Activated naive CD4-positive, alpha-beta T cell treated with anti-CD3 and anti-CD28 coated beads, Interleukin-2, amount 10 ng/mL, durations not matched to agents 7 days and 5 days (primary cell): ENCODE results near the gene TRAF3IP1.
"Not testable (repeated sequence)": the region's sequence is repeated elsewhere in the genome, so short reads cannot be mapped to it uniquely, and the experiment has no call there.

Source experiments
- CTCF ChIA-PET: fragments of 350-600 bp; sonication (Branson Sonifier 250); formaldehyde crosslinking; loops from one replicate; lab custom pipeline; 2021; ENCODE audit warnings: antibody characterized with exemption; lab: Charles Lee
- DNase-seq: peaks from one replicate; pipeline ENCODE4 v3.0.0-alpha.2; 2020
- H3K27ac Mint-ChIP-seq: one replicate; pipeline ENCODE4 v1.8.0; 2021; ENCODE audit warnings: mild to moderate bottlenecking, moderate library complexity, mixed read lengths
- H3K27me3 Mint-ChIP-seq: one replicate; pipeline ENCODE4 v1.8.0; 2021; ENCODE audit warnings: mild to moderate bottlenecking, mixed read lengths
- H3K36me3 Mint-ChIP-seq: one replicate; pipeline ENCODE4 v1.8.0; 2021; ENCODE audit warnings: mixed read lengths
- H3K4me1 Mint-ChIP-seq: one replicate; pipeline ENCODE4 v1.8.0; 2021; ENCODE audit warnings: mixed read lengths
- H3K4me3 Mint-ChIP-seq: one replicate; pipeline ENCODE4 v1.8.0; 2021; ENCODE audit warnings: mild to moderate bottlenecking, moderate library complexity, mixed read lengths
- H3K9me3 Mint-ChIP-seq: one replicate; pipeline ENCODE4 v1.8.0; 2021; ENCODE audit warnings: mixed read lengths

Gene TRAF3IP1

DNA sequence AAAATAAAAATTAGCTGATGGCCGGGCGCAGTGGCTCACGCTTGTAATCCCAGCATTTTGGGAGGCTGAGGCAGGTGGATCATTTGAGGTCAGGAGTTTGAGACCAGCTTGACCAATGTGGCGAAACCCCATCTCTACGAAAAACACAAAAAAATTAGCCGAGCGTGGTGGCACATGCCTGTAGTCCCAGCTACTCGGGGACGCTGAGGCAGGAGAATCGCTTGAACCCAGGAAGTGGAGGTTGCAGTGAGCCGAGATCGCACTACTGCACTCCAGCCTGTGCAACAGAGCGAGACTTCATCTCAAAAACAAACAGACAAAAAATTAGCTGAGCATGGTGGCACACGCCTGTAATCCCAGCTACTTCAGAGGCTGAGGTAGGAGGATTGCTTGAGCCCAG, 9.6 kb upstream of the TRAF3IP1 start:
- CTCF ChIA-PET, H3K36me3 Mint-ChIP-seq, H3K27ac Mint-ChIP-seq, DNase-seq, H3K4me3 Mint-ChIP-seq, H3K4me1 Mint-ChIP-seq, H3K9me3 Mint-ChIP-seq: not testable (repeated sequence)
- H3K27me3 Mint-ChIP-seq = peaks cover 21% of the 10 kb centered on the region

DNA sequence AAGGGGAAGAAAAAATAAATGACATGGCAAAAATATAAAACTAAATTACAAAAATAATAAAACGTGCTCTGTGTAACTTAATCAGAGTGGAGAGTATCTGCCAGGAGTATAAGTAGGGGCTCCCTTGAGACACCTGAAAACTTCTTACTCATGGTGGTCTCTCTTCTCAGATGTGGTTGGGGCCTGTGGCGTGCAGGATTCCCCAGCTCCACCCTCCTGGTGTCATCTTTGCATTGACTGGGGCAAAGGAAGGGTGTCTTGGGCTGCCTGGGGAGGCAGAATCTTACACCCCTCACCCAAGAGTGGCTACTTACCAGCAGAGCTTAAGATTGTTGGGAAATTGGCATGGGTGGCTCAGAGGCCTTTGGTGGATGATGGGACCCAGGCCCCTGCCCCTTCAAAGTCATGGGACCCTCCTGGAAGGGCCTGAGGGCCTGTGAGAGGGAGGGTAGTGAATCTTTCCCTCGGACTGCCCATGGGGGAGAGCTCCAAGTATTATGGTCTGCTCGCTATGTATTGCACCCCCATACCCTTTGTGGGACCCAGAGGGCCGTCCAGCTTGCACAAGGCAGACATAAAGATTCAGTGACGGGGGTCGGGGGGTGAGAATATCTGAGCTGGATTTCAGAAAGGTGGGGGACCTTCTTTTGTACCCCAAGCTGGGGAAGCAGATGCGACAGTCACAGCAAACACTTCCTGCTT, 6.9 kb upstream of the TRAF3IP1 start:
- no peaks in the 10 kb centered on the region for H3K9me3 Mint-ChIP-seq
- no peak for DNase-seq
- CTCF ChIA-PET = interaction anchor here (1.3 kb wide), 1 partner anchor 10 kb away, joined by 3 read pairs; no protein-coding TSS in a partner anchor
- no peaks in the 10 kb centered on the region for H3K36me3 Mint-ChIP-seq
- H3K27ac Mint-ChIP-seq = no peak overlapping the region
- no peaks in the 10 kb centered on the region for H3K4me1 Mint-ChIP-seq
- H3K4me3 Mint-ChIP-seq = no peak overlapping the region
- peaks cover 36% of the 10 kb centered on the region for H3K27me3 Mint-ChIP-seq

DNA sequence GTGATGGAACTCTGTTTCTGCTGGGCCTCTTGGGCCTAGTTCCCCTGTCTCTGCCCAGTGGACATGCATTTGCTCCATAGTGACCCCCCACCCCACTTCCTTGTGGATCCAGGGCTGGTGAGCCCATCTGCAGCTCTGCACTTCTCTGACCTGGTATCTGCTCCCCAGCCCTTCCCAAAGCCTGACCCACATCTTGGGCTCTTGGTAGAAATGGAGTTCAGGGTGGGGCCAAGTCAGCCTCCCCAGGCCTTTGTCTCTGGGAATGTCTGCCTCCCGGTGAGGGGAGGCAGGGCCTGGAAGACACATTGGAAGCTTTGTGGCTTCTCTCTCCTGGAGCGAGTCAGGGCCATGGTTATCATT, 6.3 kb upstream of the TRAF3IP1 start:
- CTCF ChIA-PET = interaction anchor here (1.3 kb wide), 1 partner anchor 9 kb away, joined by 3 read pairs; no protein-coding TSS in a partner anchor
- peaks cover 40% of the 10 kb centered on the region for H3K27me3 Mint-ChIP-seq

DNA sequence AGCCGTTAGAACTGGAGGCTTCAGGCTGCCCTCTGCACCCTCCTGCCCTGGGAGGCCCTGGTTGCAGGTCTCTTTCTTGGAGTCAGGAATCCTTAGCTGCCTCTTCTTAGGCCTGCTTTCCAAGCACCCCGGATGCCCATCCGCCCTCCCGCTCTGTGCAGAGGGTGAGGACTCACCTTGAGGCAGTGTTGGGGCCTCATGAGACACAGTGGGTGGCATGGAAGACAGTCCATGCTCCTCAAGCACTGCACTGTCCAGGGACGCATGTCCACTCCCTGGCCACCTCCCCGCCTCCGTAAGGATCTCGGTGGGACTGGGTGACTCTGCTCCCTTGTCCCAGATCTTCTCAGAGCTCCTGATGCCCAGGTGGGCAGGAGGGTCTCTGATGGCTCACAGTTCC, 5.7 kb upstream of the TRAF3IP1 start:
- peaks cover 40% of the 10 kb centered on the region for H3K27me3 Mint-ChIP-seq
- CTCF ChIA-PET = no interaction called here
- no peak for DNase-seq

More for the DNA sequence above, 6.3 kb upstream of the TRAF3IP1 start:
- H3K4me3 Mint-ChIP-seq = no peak overlapping the region
- no peak for DNase-seq
- H3K9me3 Mint-ChIP-seq = no peaks in the 10 kb centered on the region
- no peak overlapping the region for H3K27ac Mint-ChIP-seq
- H3K36me3 Mint-ChIP-seq = no peaks in the 10 kb centered on the region
- H3K4me1 Mint-ChIP-seq = no peaks in the 10 kb centered on the region

DNA sequence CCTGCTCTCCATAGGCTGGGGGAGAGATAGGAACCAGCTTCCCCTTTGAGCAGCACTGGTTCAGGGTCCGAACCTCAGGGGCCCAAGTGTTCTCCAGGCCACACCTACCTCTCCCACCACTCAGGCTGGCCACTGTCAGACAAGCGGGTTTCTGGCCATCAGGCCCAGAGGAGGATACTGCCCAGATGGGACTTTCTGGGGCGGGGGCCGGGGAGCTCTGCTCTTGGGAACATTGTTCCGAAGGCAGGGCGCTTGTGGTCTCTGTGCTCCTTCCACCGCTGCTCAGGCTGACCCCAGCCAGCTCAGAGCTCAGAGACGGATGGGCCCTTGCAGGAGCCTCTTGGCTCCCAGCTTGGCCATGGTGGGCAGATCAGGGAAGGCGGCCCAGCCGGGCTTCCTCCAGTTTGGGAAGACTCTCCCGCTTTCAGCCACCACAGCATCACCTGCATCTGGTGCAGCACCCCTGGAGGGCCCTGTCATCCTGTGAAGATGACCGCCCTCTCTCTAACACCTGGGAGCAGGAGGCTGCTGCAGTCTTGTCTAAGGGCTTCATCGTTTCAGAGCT, 5.2 kb upstream of the TRAF3IP1 start:
- H3K4me3 Mint-ChIP-seq = no peak overlapping the region
- CTCF ChIA-PET = interaction anchor here (0.5 kb wide), 1 partner anchor 34 kb away, joined by 3 read pairs; no protein-coding TSS in a partner anchor
- DNase-seq = no peak
- H3K27ac Mint-ChIP-seq = no peak overlapping the region
- H3K36me3 Mint-ChIP-seq = no peaks in the 10 kb centered on the region
- no peaks in the 10 kb centered on the region for H3K9me3 Mint-ChIP-seq
- peaks cover 44% of the 10 kb centered on the region for H3K27me3 Mint-ChIP-seq
- peaks cover 9% of the 10 kb centered on the region for H3K4me1 Mint-ChIP-seq

More for the DNA sequence above, 5.7 kb upstream of the TRAF3IP1 start:
- no peaks in the 10 kb centered on the region for H3K9me3 Mint-ChIP-seq
- no peak overlapping the region for H3K4me3 Mint-ChIP-seq
- no peaks in the 10 kb centered on the region for H3K36me3 Mint-ChIP-seq
- H3K27ac Mint-ChIP-seq = no peak overlapping the region
- peaks cover 5% of the 10 kb centered on the region for H3K4me1 Mint-ChIP-seq

DNA sequence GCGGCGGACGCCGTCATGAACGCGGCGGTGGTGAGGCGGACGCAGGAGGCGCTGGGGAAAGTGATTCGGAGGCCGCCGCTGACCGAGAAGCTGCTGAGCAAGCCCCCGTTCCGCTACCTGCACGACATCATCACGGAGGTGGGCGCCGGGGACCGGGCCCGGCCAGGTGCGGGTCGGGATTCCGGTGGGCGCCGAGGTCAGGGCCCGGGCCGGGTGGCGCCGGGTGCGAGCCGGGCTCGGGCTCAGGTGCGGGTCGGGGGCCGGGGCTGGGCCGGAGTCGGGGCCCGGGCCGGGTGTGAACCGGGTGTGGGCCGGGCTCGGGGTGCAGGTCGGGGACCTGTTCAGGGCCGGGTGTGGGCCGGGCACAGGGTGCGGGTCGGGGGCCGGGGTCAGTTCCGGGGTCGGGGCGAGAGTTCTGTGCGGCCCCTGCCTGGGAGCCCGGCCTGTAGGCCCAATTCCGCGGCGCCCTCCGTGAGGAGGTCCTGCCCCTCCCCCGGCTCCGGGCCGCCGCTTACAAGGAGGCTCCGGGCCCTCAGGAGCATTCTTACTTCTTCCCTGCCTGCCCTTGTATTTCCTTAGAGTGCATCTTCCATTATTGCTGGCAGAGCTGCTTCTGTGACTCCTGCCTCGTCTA, 447 bp downstream of the TRAF3IP1 start:
- H3K9me3 Mint-ChIP-seq = no peaks in the 10 kb centered on the region
- peak; percentile 44 for DNase-seq
- H3K4me1 Mint-ChIP-seq = peaks cover 19% of the 10 kb centered on the region
- CTCF ChIA-PET = no interaction called here
- no peak overlapping the region for H3K27ac Mint-ChIP-seq
- H3K4me3 Mint-ChIP-seq = peak overlapping the region; percentile 75
- H3K36me3 Mint-ChIP-seq = no peaks in the 10 kb centered on the region
- H3K27me3 Mint-ChIP-seq = peaks cover 35% of the 10 kb centered on the region

DNA sequence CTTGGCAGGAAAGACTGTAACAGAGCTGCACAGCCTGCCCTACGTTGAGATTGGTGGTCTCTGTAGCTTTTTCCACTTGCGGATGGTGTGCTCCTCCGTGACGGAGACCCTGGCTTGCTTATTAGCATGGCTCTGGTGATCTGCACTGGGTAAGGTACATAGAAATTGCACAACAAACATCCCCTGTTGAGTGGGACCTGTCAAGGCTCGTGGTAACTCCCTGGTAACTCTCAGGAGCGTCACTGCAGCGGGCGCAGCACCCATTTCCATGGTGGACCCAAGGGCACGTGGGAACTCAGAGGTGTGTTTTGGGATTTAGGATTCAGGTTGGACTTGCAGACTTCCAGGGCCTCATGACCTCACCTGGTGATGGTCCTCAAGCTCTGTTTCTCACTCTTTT, 1.1 kb downstream of the TRAF3IP1 start:
- CTCF ChIA-PET = no interaction called here
- no peaks in the 10 kb centered on the region for H3K36me3 Mint-ChIP-seq
- peaks cover 32% of the 10 kb centered on the region for H3K27me3 Mint-ChIP-seq
- no peak overlapping the region for H3K27ac Mint-ChIP-seq
- DNase-seq = no peak
- no peaks in the 10 kb centered on the region for H3K9me3 Mint-ChIP-seq
- H3K4me3 Mint-ChIP-seq = peak overlapping the region; percentile 75
- H3K4me1 Mint-ChIP-seq = peaks cover 19% of the 10 kb centered on the region

DNA sequence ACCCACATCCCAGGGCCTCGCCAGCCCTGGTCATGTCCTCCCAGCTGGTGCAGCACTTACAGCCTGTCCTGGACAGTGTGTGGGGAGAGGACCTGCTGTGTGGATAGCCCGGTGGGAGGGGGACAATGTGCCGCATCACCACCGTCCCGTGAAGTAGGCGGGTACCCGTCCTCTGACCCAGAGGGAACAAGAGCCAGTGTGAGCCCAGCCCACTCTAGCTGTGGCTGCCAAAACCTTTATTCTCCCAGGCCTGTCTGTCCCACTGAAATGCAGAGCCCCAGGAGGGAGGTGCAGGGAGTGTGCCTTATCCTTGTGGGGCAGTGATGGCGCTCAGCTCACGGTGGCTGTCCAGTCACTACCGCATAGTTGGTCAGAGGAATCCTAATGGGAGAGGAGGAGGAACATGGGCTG, 1.7 kb downstream of the TRAF3IP1 start:
- CTCF ChIA-PET = no interaction called here

DNA sequence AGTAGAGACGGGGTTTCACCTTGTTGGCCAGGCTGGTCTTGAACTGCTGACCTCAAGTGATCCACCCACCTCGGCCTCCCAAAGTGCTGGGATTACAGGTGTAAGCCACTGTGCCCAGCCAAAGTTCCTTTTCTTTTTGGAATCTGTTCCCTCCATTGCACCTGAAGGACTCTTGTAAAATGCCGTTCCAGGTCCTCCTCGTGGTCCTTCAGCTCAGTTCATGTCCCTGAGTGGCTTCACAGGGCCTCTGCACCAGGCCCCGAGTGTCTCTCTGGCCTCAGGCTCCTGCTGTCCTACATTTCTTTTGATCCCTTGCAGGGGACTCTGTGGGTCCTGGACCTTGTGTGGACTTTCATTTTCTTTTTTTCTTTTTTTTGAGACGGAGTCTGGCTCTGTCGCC, 3.9 kb downstream of the TRAF3IP1 start:
- H3K4me1 Mint-ChIP-seq = peaks cover 18% of the 10 kb centered on the region
- H3K27ac Mint-ChIP-seq, CTCF ChIA-PET, H3K4me3 Mint-ChIP-seq, H3K9me3 Mint-ChIP-seq, DNase-seq, H3K36me3 Mint-ChIP-seq: not testable (repeated sequence)
- peaks cover 11% of the 10 kb centered on the region for H3K27me3 Mint-ChIP-seq

More for the DNA sequence above, 1.7 kb downstream of the TRAF3IP1 start:
- no peak overlapping the region for H3K27ac Mint-ChIP-seq
- H3K27me3 Mint-ChIP-seq = peaks cover 29% of the 10 kb centered on the region
- H3K9me3 Mint-ChIP-seq = no peaks in the 10 kb centered on the region
- H3K36me3 Mint-ChIP-seq = no peaks in the 10 kb centered on the region
- H3K4me1 Mint-ChIP-seq = peaks cover 19% of the 10 kb centered on the region
- no peak for DNase-seq
- H3K4me3 Mint-ChIP-seq = peak overlapping the region; percentile 75

DNA sequence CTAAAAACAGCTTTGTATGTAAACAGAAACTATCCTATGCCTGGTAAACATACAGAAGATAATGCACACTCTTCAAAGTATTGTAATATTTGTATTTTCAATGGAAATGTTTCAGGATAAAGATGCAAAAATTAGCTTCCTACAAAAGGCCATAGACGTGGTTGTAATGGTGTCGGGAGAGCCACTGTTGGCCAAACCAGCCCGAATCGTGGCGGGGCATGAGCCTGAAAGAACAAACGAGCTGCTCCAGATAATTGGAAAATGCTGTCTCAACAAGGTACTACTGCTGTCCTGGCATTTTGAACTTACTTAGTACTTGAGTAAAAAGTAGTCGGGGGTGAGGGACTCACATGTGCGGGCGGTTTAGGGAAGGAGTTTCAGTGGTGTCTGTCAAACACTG, 5.4 kb downstream of the TRAF3IP1 start:
- CTCF ChIA-PET = no interaction called here
- peaks cover 10% of the 10 kb centered on the region for H3K4me1 Mint-ChIP-seq
- no peak overlapping the region for H3K27ac Mint-ChIP-seq
- no peaks in the 10 kb centered on the region for H3K36me3 Mint-ChIP-seq
- DNase-seq = no peak
- H3K9me3 Mint-ChIP-seq = no peaks in the 10 kb centered on the region
- H3K4me3 Mint-ChIP-seq = no peak overlapping the region
- no peaks in the 10 kb centered on the region for H3K27me3 Mint-ChIP-seq

DNA sequence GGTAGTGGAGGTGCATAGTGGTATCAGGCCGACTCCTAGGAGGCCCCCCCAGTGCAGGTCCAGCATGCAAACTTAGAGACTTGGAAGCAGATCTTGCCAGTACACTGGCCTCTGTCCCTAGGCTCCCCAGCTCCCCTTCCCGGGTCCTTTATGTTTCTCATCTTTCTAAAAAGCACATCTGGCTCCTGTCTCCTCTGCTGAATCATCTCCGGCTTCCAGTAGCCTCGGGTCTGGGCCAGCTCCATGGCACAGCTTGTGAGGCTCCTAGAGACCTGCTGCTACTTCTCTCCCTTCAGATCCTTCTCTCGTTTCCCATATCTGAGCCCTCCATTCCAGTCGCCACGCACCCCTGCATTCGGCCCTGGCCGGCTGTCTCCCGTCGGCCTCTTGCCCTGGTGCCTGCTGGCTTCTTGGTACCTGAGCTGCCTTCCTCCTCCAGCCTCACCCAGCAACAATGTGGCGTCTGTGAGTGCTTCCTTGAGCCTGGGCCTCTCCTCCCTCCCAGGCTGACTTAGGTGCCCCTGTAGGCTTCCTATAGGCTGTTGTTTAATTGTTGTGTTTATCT, 6.6 kb downstream of the TRAF3IP1 start:
- Mint-ChIP-seq H3K9me3 (no peaks in the 10 kb centered on the region), H3K36me3 (no peaks in the 10 kb centered on the region), H3K27me3 (no peaks in the 10 kb centered on the region), H3K4me1 (peaks cover 1% of the 10 kb centered on the region), H3K27ac (no peak overlapping the region), H3K4me3 (no peak overlapping the region)
- no peak for DNase-seq
- CTCF ChIA-PET = no interaction called here

DNA sequence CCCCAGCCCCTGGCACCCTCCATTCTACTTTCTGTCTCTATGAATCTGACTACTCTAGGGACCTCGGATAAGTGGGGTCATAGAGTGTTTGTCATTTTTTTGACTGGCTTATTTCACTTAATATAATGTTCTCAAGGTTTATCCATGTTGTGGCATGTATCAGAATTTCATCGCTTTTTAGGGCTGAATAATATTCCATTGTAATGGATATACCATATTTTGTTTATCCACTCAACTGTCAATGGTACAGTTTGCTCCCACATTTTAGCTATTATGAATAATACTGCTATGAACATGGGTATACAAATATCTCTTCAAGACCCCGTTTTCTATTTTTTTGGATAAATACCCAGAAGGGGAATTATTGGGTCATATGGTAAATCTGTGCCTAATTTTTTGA, 7.4 kb downstream of the TRAF3IP1 start:
- Mint-ChIP-seq H3K27ac (no peak overlapping the region), H3K4me1 (no peaks in the 10 kb centered on the region), H3K36me3 (no peaks in the 10 kb centered on the region), H3K27me3 (no peaks in the 10 kb centered on the region), H3K9me3 (no peaks in the 10 kb centered on the region), H3K4me3 (no peak overlapping the region)
- DNase-seq = no peak
- CTCF ChIA-PET = no interaction called here

DNA sequence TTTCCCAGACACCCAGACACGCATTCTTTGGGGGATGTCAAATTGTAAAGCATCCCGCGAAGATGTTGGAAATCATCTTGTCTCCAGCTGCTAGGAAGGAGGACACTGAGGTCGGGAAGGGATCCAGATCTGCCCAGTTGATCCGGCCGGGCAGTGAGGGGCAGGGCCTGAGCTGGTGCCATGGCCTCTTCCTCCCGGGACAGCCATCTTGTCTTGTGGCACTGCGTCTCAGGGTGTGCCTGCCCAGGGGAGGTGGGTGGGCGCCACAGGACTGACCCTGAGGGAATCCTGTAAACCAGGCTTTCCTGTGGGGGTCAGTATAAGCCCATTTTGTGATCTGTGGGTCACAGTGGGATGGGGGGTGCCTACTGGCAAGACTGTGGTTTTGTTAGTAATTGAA, 10.1 kb downstream of the TRAF3IP1 start:
- no peak overlapping the region for H3K27ac Mint-ChIP-seq
- H3K36me3 Mint-ChIP-seq = no peaks in the 10 kb centered on the region

DNA sequence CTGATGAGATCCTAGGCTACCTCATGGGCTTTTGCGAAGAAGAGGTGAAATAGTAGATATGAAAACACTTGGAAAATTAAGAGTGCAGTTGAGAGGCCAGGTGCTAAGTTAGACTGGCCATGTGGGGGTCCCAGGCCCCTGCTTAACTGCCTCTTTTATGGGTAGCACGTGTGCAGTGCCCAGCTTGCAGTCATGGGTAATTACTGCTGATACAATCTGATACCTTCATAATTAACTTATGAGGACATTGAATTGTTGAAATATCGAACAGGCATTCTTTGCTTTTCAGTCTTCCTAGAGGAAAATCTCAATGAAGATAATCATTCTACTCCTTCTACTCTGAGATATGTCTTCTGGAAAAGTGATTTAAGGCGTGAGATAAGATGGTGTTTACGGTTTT, 11.6 kb downstream of the TRAF3IP1 start:
- Mint-ChIP-seq H3K9me3 (no peaks in the 10 kb centered on the region), H3K27me3 (no peaks in the 10 kb centered on the region), H3K4me1 (no peaks in the 10 kb centered on the region), H3K4me3 (no peak overlapping the region), H3K27ac (no peak overlapping the region), H3K36me3 (no peaks in the 10 kb centered on the region)
- no peak for DNase-seq
- CTCF ChIA-PET = no interaction called here

More for the DNA sequence above, 10.1 kb downstream of the TRAF3IP1 start:
- Mint-ChIP-seq H3K27me3 (no peaks in the 10 kb centered on the region), H3K9me3 (no peaks in the 10 kb centered on the region), H3K4me1 (no peaks in the 10 kb centered on the region), H3K4me3 (no peak overlapping the region)
- CTCF ChIA-PET = interaction anchor here (0.7 to 0.8 kb wide), 2 partner anchors 10 to 659 kb away, joined by 3 to 4 read pairs; no protein-coding TSS in a partner anchor
- no peak for DNase-seq
